Activated T-helper 2 cell treated with anti-CD3 and anti-CD28 coated beads, Interferon-gamma antibody, Interleukin-2, Interleukin-4, amounts not matched to agents 10 μg/mL and 5 μg/mL and 100 μg/mL, durations not matched to agents 14 hours and 24 hours and 36 hours (primary cell): Measurements from ENCODE around the gene WDFY4. TPM values are rescaled to one million over a fixed set of nuclear protein-coding genes. Genes with fewer than 3 reads are reported as not detected.

ENCODE experiments used
- DNase-seq: peaks from one replicate; pipeline ENCODE4 v3.0.0; 2021; ENCODE audit warnings: low spot score
- H3K27ac Mint-ChIP-seq: one replicate; pipeline ENCODE4 v1.8.0; 2021; ENCODE audit warnings: mixed read lengths
- H3K27me3 Mint-ChIP-seq: one replicate; pipeline ENCODE4 v1.8.0; 2021; ENCODE audit warnings: low read depth, mixed read lengths
- H3K36me3 Mint-ChIP-seq: one replicate; pipeline ENCODE4 v1.8.0; 2021; ENCODE audit warnings: low read depth, mixed read lengths
- H3K4me1 Mint-ChIP-seq: one replicate; pipeline ENCODE4 v1.8.0; 2021; ENCODE audit warnings: low read depth, mixed read lengths
- H3K4me3 Mint-ChIP-seq: one replicate; pipeline ENCODE4 v1.8.0; 2021; ENCODE audit warnings: low read depth, mild to moderate bottlenecking, moderate library complexity, mixed read lengths
- H3K9me3 Mint-ChIP-seq: one replicate; pipeline ENCODE4 v1.8.0; 2021; ENCODE audit warnings: mixed read lengths
- intact Hi-C: fragments of 100-400 bp; cut with micrococcal nuclease; formaldehyde crosslinking; loops from one replicate; pipeline ENCODE4 v1.15.1; 2023
- total RNA-seq: library from RNA; stranded (reverse); gene quantifications from 2 replicates; pipeline ENCODE4 v1.2.3, GENCODE V29; 2022

The WDFY4 gene
- total RNA-seq, 1 donor from 2014 or later, result 0.21 TPM

- Mint-ChIP-seq H3K36me3 (no peaks in the 10 kb centered on the region), H3K27ac (no peak overlapping the region), H3K4me1 (no peaks in the 10 kb centered on the region), H3K9me3 (no peaks in the 10 kb centered on the region), H3K4me3 (no peak overlapping the region), H3K27me3 (peaks cover 1% of the 10 kb centered on the region)
- intact Hi-C loops, result no loop called here
- no peak for DNase-seq
Measured at GRCh38 chr10:48716416-48716815, 31.7 kb downstream of the WDFY4 start.

GRCh38 chr10:48720611-48721010 is 35.9 kb downstream of the WDFY4 start:
- Mint-ChIP-seq H3K9me3 (no peaks in the 10 kb centered on the region), H3K27me3 (no peaks in the 10 kb centered on the region), H3K27ac (no peak overlapping the region), H3K4me3 (no peak overlapping the region), H3K36me3 (no peaks in the 10 kb centered on the region), H3K4me1 (no peaks in the 10 kb centered on the region)
- no peak for DNase-seq
- intact Hi-C loops, result no loop called here

GRCh38 chr10:48722153-48723145 is 37.8 kb downstream of the WDFY4 start:
- Mint-ChIP-seq H3K27ac (no peak overlapping the region), H3K9me3 (no peaks in the 10 kb centered on the region)
- no peak for DNase-seq

GRCh38 chr10:48724127-48724526 is 39.5 kb downstream of the WDFY4 start:
- intact Hi-C loops, result no loop called here
- no peak for DNase-seq
- H3K27ac Mint-ChIP-seq, result no peak overlapping the region
- no peaks in the 10 kb centered on the region for H3K4me1 Mint-ChIP-seq
- H3K9me3 Mint-ChIP-seq, result no peaks in the 10 kb centered on the region
- no peaks in the 10 kb centered on the region for H3K27me3 Mint-ChIP-seq
- H3K4me3 Mint-ChIP-seq, result no peak overlapping the region
- H3K36me3 Mint-ChIP-seq, result no peaks in the 10 kb centered on the region

More at GRCh38 chr10:48722153-48723145, 37.8 kb downstream of the WDFY4 start:
- no peak overlapping the region for H3K4me3 Mint-ChIP-seq
- no peaks in the 10 kb centered on the region for H3K36me3 Mint-ChIP-seq
- no peaks in the 10 kb centered on the region for H3K4me1 Mint-ChIP-seq
- intact Hi-C loops, result no loop called here
- no peaks in the 10 kb centered on the region for H3K27me3 Mint-ChIP-seq

GRCh38 chr10:48725708-48726107 is 41.0 kb downstream of the WDFY4 start:
- DNase-seq, result no peak
- no peaks in the 10 kb centered on the region for H3K9me3 Mint-ChIP-seq
- no peaks in the 10 kb centered on the region for H3K27me3 Mint-ChIP-seq
- H3K36me3 Mint-ChIP-seq, result no peaks in the 10 kb centered on the region
- no peaks in the 10 kb centered on the region for H3K4me1 Mint-ChIP-seq
- H3K4me3 Mint-ChIP-seq, result no peak overlapping the region
- no peak overlapping the region for H3K27ac Mint-ChIP-seq
- intact Hi-C loops, result no loop called here

- H3K4me3 Mint-ChIP-seq, result no peak overlapping the region
- no peaks in the 10 kb centered on the region for H3K4me1 Mint-ChIP-seq
- no peak overlapping the region for H3K27ac Mint-ChIP-seq
- H3K9me3 Mint-ChIP-seq, result no peaks in the 10 kb centered on the region
- no peaks in the 10 kb centered on the region for H3K27me3 Mint-ChIP-seq
- intact Hi-C loops, result no loop called here
- H3K36me3 Mint-ChIP-seq, result no peaks in the 10 kb centered on the region
- no peak for DNase-seq
Measured at GRCh38 chr10:48727866-48728265, 43.2 kb downstream of the WDFY4 start.

GRCh38 chr10:48729222-48729621 is 44.5 kb downstream of the WDFY4 start:
- no peaks in the 10 kb centered on the region for H3K36me3 Mint-ChIP-seq
- no peaks in the 10 kb centered on the region for H3K4me1 Mint-ChIP-seq
- no peak overlapping the region for H3K4me3 Mint-ChIP-seq
- no peaks in the 10 kb centered on the region for H3K27me3 Mint-ChIP-seq
- intact Hi-C loops, result no loop called here
- no peak for DNase-seq
- H3K9me3 Mint-ChIP-seq, result no peaks in the 10 kb centered on the region
- no peak overlapping the region for H3K27ac Mint-ChIP-seq

GRCh38 chr10:48729941-48730457 is 45.3 kb downstream of the WDFY4 start:
- Mint-ChIP-seq H3K36me3 (no peaks in the 10 kb centered on the region), H3K4me1 (no peaks in the 10 kb centered on the region), H3K9me3 (no peaks in the 10 kb centered on the region), H3K27ac (no peak overlapping the region), H3K27me3 (no peaks in the 10 kb centered on the region), H3K4me3 (no peak overlapping the region)
- intact Hi-C loops, result no loop called here
- DNase-seq, result no peak

- no peaks in the 10 kb centered on the region for H3K36me3 Mint-ChIP-seq
- no peak overlapping the region for H3K27ac Mint-ChIP-seq
- no peaks in the 10 kb centered on the region for H3K9me3 Mint-ChIP-seq
- H3K4me3 Mint-ChIP-seq, result no peak overlapping the region
- intact Hi-C loops, result no loop called here
- no peak for DNase-seq
- H3K27me3 Mint-ChIP-seq, result peaks cover 3% of the 10 kb centered on the region
- no peaks in the 10 kb centered on the region for H3K4me1 Mint-ChIP-seq
Measured at GRCh38 chr10:48731141-48731540, 46.5 kb downstream of the WDFY4 start.

GRCh38 chr10:48731654-48732053 is 47.0 kb downstream of the WDFY4 start:
- no peak overlapping the region for H3K27ac Mint-ChIP-seq
- peaks cover 3% of the 10 kb centered on the region for H3K27me3 Mint-ChIP-seq
- no peaks in the 10 kb centered on the region for H3K9me3 Mint-ChIP-seq
- no peak for DNase-seq
- H3K4me1 Mint-ChIP-seq, result no peaks in the 10 kb centered on the region
- no peaks in the 10 kb centered on the region for H3K36me3 Mint-ChIP-seq
- H3K4me3 Mint-ChIP-seq, result no peak overlapping the region
- intact Hi-C loops, result no loop called here

GRCh38 chr10:48733329-48733728 is 48.7 kb downstream of the WDFY4 start:
- DNase-seq, result no peak
- no peak overlapping the region for H3K4me3 Mint-ChIP-seq
- H3K36me3 Mint-ChIP-seq, result no peaks in the 10 kb centered on the region
- no peaks in the 10 kb centered on the region for H3K4me1 Mint-ChIP-seq
- H3K27ac Mint-ChIP-seq, result no peak overlapping the region
- intact Hi-C loops, result no loop called here
- H3K27me3 Mint-ChIP-seq, result peaks cover 3% of the 10 kb centered on the region
- H3K9me3 Mint-ChIP-seq, result no peaks in the 10 kb centered on the region

GRCh38 chr10:48735836-48736390 is 51.2 kb downstream of the WDFY4 start:
- Mint-ChIP-seq H3K4me3 (no peak overlapping the region), H3K4me1 (no peaks in the 10 kb centered on the region), H3K27me3 (peaks cover 3% of the 10 kb centered on the region), H3K27ac (no peak overlapping the region), H3K9me3 (no peaks in the 10 kb centered on the region), H3K36me3 (no peaks in the 10 kb centered on the region)
- no peak for DNase-seq
- intact Hi-C loops, result no loop called here

GRCh38 chr10:48736596-48736995 is 51.9 kb downstream of the WDFY4 start:
- no peaks in the 10 kb centered on the region for H3K9me3 Mint-ChIP-seq
- no peak overlapping the region for H3K27ac Mint-ChIP-seq
- no peaks in the 10 kb centered on the region for H3K36me3 Mint-ChIP-seq
- H3K4me1 Mint-ChIP-seq, result no peaks in the 10 kb centered on the region
- no peak for DNase-seq
- intact Hi-C loops, result no loop called here
- H3K4me3 Mint-ChIP-seq, result no peak overlapping the region
- H3K27me3 Mint-ChIP-seq, result peaks cover 3% of the 10 kb centered on the region
